ENCODE data around the gene ZBTB5.

The ZBTB5 gene

GRCh38 chr9:37422289-37423104 is 42.8 kb downstream of the ZBTB5 start, which contains the start of gene GRHPR:
GRHPR (plus strand) TSS chr9:37422696; CDS start chr9:37422751, 55 bp downstream.
- DNase-seq: peak; percentile 87

- no peak for DNase-seq
Observed at GRCh38 chr9:37421914-37422288, 43.3 kb downstream of the ZBTB5 start.

GRCh38 chr9:37420271-37421215 is 44.7 kb downstream of the ZBTB5 start:
- DNase-seq: no peak

GRCh38 chr9:37419204-37419603 is 46.0 kb downstream of the ZBTB5 start:
- DNase-seq: no peak

GRCh38 chr9:37417857-37418618 is 47.2 kb downstream of the ZBTB5 start:
- no peak for DNase-seq

- DNase-seq: no peak
Observed at GRCh38 chr9:37417252-37417803, 47.9 kb downstream of the ZBTB5 start.

GRCh38 chr9:37415011-37415719 is 50.1 kb downstream of the ZBTB5 start:
- peak; percentile 82 for DNase-seq

GRCh38 chr9:37414503-37414943 is 50.7 kb downstream of the ZBTB5 start:
- DNase-seq: no peak

- no peak for DNase-seq
Observed at GRCh38 chr9:37413311-37413710, 51.9 kb downstream of the ZBTB5 start.

- DNase-seq: no peak
Observed at GRCh38 chr9:37412431-37413151, 52.7 kb downstream of the ZBTB5 start.

GRCh38 chr9:37410969-37411785 is 54.1 kb downstream of the ZBTB5 start:
- DNase-seq: no peak

- no peak for DNase-seq
Observed at GRCh38 chr9:37410354-37410861, 54.8 kb downstream of the ZBTB5 start.

- DNase-seq: peak; percentile 79
Observed at GRCh38 chr9:37408933-37409710, 56.1 kb downstream of the ZBTB5 start.

- DNase-seq: no peak
Observed at GRCh38 chr9:37407468-37407867, 57.8 kb downstream of the ZBTB5 start.

GRCh38 chr9:37406603-37407401 is 58.4 kb downstream of the ZBTB5 start:
- DNase-seq: no peak

GRCh38 chr9:37405764-37406380 is 59.4 kb downstream of the ZBTB5 start:
- no peak for DNase-seq

GRCh38 chr9:37405350-37405749 is 59.9 kb downstream of the ZBTB5 start:
- DNase-seq: no peak

GRCh38 chr9:37404590-37404989 is 60.7 kb downstream of the ZBTB5 start:
- no peak for DNase-seq

Measured in CD4-positive, alpha-beta T cell treated with Interleukin-21 for 1 hour (primary cell).